ENCODE data around the gene BNC2.

BNC2 gene

GRCh38 chr9:16450578-16450977 lies 419.9 kb downstream of the BNC2 start:
- TF ChIP-seq CTCF (conservative IDR thresholded peaks at IDR 0.05; ENCODE audit: low read depth, low read length) = no peak
- no peak for DNase-seq (ENCODE audit: low read depth)
- no peak overlapping the region for H3K4me3 ChIP-seq (ENCODE audit: low read depth, low read length)

- no peak overlapping the region for H3K4me3 ChIP-seq (ENCODE audit: low read depth, low read length)
- no peak for TF ChIP-seq CTCF (conservative IDR thresholded peaks at IDR 0.05; ENCODE audit: low read depth, low read length)
- no peak for DNase-seq (ENCODE audit: low read depth)
Observed at GRCh38 chr9:16450043-16450442, 420.4 kb downstream of the BNC2 start.

GRCh38 chr9:16449076-16449730 lies 421.3 kb downstream of the BNC2 start:
- TF ChIP-seq CTCF (conservative IDR thresholded peaks at IDR 0.05; ENCODE audit: low read depth, low read length) = no peak
- H3K4me3 ChIP-seq (ENCODE audit: low read depth, low read length) = no peak overlapping the region
- DNase-seq (ENCODE audit: low read depth) = no peak

- DNase-seq (ENCODE audit: low read depth) = no peak
- TF ChIP-seq CTCF (conservative IDR thresholded peaks at IDR 0.05; ENCODE audit: low read depth, low read length) = no peak
- no peak overlapping the region for H3K4me3 ChIP-seq (ENCODE audit: low read depth, low read length)
Observed at GRCh38 chr9:16447946-16448345, 422.5 kb downstream of the BNC2 start.

- H3K4me3 ChIP-seq (ENCODE audit: low read depth, low read length) = no peak overlapping the region
- no peak for DNase-seq (ENCODE audit: low read depth)
- no peak for TF ChIP-seq CTCF (conservative IDR thresholded peaks at IDR 0.05; ENCODE audit: low read depth, low read length)
Observed at GRCh38 chr9:16446636-16447035, 423.8 kb downstream of the BNC2 start.

- H3K4me3 ChIP-seq (ENCODE audit: low read depth, low read length) = no peak overlapping the region
- peak; percentile 59 for DNase-seq (ENCODE audit: low read depth)
- no peak for TF ChIP-seq CTCF (conservative IDR thresholded peaks at IDR 0.05; ENCODE audit: low read depth, low read length)
Observed at GRCh38 chr9:16445141-16445920, 425.1 kb downstream of the BNC2 start.

- H3K4me3 ChIP-seq (ENCODE audit: low read depth, low read length) = no peak overlapping the region
- TF ChIP-seq CTCF (conservative IDR thresholded peaks at IDR 0.05; ENCODE audit: low read depth, low read length) = no peak
- DNase-seq (ENCODE audit: low read depth) = peak; percentile 84
Observed at GRCh38 chr9:16442622-16443021, 427.8 kb downstream of the BNC2 start.

Data from choroid plexus epithelial cell (primary cell).